GM19023 (cell line): ENCODE measurements around the gene TAS2R42.

Experiments used
- ATAC-seq: cut with Tn5 transposase; IDR thresholded peaks from one replicate; pipeline ENCODE4 v1.9.1; 2021; ENCODE audit warnings: mild to moderate bottlenecking, moderate library complexity; ENCODE audit not compliant: unreplicated experiment

TAS2R42 gene

GRCh38 chr12:11147420-11147819, 39.3 kb downstream of the TAS2R42 start:
- ATAC-seq = no peak

DNA sequence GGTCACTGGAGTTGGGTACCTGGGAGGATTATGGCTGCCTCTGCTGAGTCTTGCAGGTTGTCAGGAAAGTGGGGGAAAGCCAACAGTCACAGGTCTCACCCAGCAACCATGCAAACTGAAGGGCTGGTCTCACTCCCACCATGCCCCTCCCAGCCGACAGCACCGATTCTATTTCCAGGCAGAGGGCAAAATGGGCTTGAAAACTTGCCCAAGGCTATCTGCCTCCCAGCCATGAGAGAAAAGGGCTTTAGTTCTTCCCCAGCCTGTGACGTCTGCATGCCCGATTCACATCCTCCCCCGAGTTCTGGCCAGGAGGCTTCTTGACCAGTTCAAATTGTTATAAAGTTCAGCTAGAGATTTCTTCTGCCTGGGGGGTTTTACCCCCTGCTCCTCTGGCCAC, 42.4 kb downstream of the TAS2R42 start:
- no peak for ATAC-seq

- ATAC-seq = no peak
Observed at GRCh38 chr12:11143352-11143751, 43.4 kb downstream of the TAS2R42 start.

GRCh38 chr12:11136075-11136474, 50.7 kb downstream of the TAS2R42 start:
- no peak for ATAC-seq
